ENCODE results near the gene TNNI3K.

The TNNI3K gene

DNA sequence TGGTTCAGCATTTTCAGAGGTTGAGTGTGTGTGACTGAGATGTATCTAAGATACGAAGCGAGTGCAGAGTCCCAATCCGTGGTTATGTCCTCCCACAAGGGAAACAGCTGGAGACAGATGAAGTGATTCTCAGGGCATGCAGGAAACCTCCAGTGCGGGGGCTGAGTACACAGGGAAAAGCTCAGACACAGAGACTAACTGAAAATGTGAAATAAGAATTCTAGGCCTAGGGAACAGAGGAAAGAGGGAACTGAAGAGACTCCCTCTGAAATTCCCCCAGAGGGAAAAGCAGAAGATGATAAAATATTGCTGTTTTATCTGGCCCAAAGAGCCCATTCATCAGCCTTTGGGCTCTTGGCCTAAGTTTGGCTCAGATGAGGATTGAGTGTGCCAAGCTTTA lies 160.4 kb downstream of the TNNI3K start:
- DNase-seq (ENCODE audit: low read depth) = peak; percentile 41

DNA sequence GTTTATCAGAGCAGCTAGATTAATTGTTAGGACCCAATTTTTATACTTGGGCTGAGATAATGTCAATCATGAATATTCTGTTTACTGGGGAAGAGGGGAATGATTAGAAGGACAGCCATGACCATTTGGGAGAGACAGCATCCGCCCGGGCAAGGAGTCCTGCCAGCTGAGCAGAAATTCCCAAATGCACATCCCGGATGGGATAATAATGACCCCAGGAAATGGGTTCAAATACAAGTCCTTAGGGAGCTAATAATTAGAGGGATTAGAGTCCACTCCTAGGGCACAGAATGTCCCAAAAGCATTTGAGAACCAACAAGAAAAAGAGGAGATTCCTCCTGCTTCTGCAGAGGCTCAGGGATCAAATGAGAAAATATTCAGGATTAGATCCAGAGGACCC lies 161.3 kb downstream of the TNNI3K start:
- DNase-seq (ENCODE audit: low read depth) = no peak

DNA sequence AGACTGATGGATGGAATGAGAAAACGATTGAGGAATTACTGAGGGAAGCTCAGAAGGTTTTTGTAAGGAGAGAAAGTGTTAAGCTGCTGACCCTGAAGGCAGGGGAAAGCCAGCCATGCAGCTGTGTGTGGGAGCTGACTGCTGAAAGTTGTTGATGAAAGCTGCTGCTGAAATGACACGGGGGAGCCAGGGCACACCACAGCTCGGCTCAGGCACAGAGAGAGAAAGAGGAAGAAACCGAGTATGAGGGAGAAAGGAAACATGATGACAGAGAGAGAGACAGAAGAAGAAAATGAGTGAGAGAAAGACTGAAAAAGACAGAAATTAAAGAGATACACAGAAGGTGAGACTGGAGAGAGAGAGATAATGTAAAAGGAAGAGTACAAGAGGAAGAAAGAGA lies 161.7 kb downstream of the TNNI3K start:
- DNase-seq (ENCODE audit: low read depth) = peak; percentile 20

DNA sequence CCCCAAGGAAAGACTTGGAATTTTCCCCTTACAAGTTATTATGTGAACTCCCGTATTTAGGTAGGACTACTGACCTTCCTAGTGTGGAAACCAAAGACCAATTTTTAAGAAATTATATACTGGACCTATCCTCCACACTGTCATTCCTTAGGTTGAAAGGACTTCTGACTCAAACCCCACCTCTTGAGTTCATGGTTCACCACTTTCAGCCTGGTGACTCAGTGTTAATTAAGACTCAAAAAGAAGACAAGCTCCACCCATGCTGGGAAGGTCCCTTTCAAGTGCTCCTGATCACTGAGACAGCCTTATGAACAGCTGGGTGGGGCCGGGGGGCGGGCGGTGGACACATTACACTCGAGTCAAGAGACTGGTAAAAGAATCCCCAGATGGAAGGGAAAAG lies 164.1 kb downstream of the TNNI3K start:
- DNase-seq (ENCODE audit: low read depth) = no peak

DNA sequence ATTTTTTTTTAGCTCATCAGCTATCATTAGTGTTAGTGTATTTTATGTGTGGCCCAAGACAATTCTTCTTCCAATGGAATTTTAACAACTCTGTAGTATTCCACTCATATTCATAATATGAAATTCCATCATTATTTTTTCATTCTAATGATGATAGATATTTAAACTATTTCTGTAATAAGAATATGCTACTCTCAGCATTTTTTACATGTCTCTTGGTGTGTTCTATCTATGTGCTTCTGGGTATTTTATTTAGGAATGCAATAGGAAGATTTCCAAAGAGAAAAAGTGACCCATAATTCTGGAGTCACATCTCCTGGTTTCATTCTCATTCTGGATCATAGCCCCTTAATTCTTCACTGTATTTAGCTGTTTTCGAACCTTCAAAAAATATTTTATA lies 167.7 kb downstream of the TNNI3K start:
- DNase-seq (ENCODE audit: low read depth) = no peak

DNA sequence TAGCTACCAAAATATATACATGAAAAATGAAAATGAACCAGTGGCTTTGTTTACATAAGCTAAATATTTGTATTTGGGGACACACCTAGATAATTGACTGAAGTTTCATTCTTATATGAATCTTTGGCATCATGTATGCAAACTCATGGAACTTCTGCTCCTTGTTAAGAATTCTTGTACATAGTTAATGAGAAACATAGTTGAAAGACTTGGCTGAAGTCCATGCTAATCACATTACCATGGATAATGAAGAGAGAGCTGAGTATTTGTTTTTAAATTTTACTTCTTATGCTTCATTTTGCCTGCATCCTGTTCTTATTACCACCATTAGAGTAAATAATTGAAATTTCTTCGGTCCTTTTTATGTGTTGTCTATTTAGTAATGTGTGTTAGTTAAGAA lies 168.4 kb downstream of the TNNI3K start:
- no peak for DNase-seq (ENCODE audit: low read depth)

DNA sequence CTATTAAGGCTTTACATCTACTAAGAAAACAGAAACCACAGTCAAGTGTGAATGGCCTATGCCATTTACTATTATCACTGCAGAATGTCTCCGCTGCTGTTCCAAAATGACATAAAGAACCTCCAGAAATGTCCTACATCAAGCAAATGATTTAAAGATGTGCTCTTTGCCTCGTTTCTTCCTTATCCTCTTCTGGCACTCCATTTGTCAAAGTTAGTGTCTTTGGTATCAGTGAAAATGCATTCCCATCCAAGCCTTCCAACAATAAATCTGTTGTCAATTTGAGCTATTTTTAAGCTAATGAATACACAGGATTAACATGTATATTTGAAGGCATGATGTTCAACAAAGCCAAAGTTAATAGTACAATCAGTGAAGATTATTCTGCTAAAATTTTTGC lies 171.6 kb downstream of the TNNI3K start:
- DNase-seq (ENCODE audit: low read depth) = no peak

DNA sequence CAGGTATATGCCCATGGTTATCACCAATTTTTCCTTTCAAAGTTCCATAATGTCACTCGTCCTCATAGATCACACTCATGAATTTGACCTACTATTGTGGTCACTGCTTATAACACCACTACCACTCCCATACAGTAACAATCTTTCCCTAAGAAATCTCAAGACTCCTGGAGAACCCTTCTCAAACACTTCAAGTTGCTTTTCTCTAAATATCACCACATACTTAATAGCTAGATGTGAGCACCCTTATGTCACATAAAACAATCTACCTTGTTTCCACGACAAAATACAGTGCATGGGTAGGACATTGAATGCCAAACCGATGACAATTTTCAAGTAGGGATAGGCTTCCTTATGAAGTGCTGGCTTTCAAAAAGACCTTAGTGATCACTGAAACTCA lies 172.7 kb downstream of the TNNI3K start:
- no peak for DNase-seq (ENCODE audit: low read depth)

DNA sequence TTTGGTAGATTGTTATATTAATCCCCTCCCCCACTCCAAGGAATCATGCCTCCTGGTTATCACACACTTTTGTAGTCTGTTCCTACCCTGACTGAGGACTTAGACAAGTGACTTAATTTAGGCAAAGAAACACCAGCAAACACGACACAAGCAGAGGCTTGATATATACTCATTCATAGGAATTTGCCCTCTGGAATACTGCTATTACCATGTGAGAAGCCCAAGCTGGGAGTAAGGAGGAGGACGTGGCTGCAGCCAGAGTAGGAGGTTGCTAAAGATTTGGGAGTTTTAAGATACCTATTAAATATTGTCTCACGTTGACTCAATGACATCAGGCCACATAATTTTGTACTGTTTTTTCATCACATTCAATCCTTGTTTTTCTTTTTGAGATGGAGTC lies 177.1 kb downstream of the TNNI3K start:
- DNase-seq (ENCODE audit: low read depth) = no peak

DNA sequence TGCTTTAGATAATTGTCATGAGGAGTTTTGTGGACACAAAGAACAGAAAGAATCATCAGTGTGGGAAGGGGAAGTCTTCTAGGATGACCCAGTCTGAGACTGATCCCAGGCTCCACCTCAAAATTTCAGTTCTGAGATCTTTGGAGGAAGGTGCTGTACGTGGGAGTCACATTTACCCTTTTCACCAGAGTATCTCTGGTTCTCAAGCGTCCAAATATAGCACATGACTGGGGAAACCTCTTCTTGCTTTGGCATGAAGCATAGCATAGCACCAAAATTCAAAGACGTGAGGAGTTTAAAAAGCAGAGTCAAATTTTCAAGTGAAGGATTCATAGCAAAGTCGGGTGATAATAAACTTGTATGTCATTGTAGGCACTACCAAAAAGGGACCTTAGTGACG lies 180.7 kb downstream of the TNNI3K start:
- no peak for DNase-seq (ENCODE audit: low read depth)

DNA sequence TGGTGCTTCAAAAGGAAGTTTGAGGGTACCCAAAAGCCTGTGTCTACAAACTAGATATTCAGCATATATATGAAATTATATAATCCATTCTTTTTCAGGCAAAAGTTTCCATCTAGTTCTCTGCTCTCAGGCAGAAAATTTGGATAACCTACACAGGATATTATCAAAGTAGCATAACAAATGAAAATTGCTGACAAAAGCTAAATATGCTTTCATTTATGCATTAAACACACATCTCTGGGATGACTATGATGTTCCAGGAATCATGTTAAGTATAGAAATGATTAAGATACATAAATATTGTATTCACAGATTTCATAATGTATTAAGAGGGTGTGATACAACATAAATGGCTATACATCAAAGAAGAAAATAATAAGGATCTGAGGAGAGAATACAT lies 184.4 kb downstream of the TNNI3K start:
- DNase-seq (ENCODE audit: low read depth) = no peak

DNA sequence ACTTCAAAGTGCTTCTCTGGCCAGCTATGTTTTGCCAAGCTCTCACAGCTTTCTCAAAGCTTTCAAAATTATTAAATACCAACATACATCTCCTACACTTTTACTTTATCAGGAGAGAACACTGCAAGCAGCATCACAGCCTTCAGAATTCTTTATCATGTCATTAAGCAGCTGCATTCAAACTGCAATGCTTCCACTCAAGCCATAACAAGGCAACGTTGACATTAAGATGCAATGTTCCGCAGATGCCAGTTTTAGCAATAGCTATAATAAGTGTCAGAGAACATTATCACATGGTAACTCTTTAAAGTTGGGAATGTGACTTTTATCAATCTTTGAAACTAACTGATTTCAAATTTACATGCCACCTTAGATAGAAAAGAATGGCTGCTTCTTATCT lies 185.3 kb downstream of the TNNI3K start:
- DNase-seq (ENCODE audit: low read depth) = no peak

DNA sequence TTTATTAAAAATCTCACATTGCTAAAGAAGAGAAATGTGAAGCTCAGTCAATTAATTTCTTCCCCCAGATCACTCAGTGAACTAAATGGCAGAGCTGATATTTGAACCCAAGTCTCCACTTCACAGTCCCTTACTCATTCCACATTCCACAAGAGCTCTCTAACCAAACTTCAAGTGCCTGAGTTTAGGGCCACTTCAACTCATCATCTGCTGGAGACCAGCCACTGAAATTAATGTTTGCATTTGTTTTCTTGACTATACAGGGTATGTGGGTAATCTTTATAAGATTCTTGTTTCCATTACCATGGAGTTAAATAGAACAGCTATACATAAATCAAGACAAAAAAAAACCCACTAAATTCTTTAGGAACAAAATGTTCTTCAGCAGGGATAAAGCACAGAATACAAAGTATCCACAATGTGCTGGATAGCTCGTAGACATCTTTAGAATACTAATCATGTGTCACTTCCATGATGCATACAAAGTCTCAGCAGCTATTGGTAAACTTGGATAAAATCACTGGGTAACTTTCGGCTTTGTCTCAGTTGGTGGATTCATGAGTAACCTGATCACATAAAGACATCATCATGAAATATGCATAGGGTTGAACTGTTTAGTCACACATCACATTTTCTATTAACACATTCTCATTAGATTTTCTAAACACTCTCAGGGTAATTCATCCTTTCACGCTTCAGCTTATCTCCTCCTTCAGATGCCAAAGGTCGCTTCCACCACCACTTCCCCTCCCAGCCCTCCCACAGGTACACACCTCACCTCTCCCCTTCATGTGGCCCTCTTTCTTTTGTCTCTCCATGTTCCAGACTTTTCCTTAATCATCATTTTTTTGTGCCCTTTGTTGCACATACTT lies 187.5 kb downstream of the TNNI3K start:
- peak; percentile 23 for DNase-seq (ENCODE audit: low read depth)

DNA sequence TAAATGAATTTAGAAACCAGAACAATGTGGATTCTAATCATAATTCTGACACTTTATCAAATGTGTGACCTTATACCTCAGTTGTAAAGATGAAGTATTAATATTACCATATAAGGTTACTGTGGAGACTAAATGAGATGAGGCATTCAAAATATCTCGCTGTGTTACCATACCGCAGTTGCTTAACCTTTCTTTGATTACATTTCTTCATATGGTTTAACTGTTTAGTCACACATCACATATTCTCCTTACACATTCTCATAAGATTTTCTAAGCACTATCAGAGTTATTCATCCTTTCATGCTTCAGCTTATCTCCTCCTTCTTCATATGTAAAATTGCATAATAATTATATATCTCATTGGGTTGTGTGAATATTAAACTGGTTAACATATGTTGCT lies 188.3 kb downstream of the TNNI3K start:
- DNase-seq (ENCODE audit: low read depth) = peak; percentile 51

DNA sequence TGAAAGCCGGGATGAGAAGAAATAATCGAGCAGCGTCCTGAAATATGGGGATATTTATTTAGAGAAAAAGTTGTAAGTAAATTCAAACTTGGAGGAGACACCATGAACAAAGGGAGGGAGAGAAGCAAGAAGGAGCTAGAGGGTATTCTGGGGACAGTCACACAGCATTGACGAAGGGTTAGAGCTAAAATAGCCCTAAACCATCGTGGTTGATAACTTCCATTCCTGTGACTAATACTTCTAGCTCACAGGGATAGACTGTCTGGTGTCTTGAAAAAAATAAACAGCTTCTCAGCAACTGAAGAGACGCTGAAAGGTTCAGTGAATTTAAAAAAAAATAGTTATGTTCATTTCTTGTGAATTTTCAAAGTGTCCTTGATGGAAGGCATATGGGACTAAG lies 190.5 kb downstream of the TNNI3K start:
- DNase-seq (ENCODE audit: low read depth) = no peak

DNA sequence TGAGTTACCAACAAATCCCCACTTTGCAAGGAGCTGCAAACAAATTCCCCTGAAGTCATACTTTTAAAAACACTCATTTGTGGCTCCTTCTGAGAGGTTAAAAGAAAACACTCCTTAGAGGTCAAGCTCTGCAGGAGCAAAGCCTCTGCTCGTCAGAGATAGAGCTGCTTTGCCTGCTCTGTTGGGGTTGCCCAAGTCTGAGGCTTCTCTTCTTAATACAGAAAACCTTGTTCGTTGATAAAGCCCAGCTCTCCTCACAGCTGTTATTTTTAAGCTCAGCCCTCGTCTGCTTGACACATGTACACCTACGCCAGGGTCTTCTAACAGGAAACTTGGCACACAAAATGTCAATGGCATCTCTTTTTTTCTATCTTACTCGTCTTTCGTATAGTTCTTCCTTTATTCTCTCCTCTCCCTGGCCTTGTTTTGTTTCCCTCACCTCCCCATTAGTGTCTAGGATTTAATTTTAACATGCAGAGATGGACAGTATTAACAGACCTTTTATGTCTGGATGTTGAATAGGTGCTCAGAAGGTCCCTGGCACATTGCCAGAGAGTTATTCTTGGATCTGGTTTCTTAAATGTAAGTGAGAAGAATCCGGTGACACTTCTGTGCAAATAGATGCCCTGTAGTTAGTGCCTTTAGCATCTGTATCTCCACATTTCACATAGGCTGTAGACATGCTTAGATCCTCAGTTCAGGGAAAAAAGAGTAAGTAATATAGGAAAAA lies 191.2 kb downstream of the TNNI3K start:
- peak; percentile 15 for DNase-seq (ENCODE audit: low read depth)

DNA sequence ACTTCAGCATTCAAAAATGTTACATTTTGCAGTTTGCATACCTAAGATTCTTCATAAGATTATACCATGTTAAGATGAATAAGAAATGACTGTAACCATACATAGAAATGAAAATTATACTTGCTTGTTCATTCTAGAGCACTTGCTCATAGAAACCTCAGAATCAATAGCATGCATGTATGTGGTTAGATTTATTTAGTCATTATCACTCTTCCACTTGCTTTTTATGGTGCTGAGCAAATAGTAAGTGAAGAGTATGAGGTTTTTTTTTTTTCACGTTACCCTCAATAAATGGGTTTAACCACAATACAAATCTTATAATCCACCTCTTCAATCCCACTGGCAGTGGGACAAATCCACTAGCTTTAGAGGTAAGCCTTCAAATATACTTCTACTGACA lies 192.5 kb downstream of the TNNI3K start:
- DNase-seq (ENCODE audit: low read depth) = peak; percentile 34

DNA sequence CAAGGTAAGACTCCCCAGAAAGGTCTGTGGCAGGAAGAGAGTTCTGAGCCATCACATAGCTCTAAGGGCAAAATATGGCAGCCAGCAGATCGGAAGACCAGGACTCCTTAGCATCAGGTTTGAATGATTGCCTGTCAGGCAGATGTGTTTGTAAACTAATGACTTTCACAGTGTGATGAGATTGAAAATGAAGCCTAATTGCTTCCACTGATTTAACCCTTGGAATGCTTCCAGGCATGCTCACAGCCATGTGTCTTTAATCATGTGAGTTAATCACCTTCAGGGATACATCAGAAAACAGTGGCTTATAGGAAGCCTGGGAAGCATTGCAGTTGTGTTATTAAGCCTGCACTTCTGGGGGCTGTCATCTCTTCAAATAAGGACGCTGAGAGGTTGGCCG lies 194.4 kb downstream of the TNNI3K start:
- DNase-seq (ENCODE audit: low read depth) = no peak

DNA sequence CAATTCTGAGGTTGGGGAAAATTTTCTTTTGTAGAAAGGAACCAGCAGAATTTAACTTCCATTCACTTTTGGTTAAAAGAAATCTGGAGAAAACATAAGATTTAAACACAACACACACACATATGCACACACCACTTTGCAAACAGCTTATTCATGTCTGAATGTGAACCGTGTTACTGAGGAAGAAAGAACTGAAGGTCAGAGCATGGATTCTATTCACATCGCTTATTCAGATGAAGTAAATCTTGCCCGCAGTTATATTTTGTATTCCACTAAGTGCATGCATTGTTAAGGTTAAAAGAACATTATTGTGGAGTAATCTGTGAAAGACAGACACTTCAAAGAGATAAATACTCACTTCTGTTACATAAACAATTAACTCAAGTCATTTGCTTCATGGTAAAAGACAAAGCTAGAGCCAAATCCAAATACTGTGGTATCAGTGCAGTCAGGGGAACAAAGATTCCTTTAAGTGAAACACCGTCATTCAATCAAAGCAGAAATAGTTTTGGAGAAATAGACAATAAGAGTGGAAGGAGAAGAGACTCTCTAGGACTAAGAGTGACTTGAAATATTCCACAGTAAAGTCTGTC lies 195.3 kb downstream of the TNNI3K start:
- DNase-seq (ENCODE audit: low read depth) = no peak

DNA sequence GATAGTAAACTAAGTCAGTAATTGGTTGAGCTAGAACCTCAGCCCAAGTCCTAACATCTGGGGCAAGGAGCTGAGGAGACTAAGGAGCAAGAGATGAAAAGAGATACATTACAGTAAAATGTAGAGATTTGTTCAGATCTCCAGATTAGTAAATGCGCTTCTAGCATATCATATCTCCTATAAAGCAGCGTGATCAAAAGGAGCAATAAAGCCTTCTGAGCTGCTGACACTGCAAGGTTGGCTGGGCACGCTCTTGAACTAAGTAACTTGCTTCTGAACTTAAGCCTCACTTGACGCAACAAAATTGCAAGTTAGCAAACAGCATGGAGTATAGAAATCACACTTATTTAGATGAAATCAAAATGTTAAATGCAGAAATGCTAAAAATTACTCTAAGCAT lies 196.3 kb downstream of the TNNI3K start:
- no peak for DNase-seq (ENCODE audit: low read depth)

DNA sequence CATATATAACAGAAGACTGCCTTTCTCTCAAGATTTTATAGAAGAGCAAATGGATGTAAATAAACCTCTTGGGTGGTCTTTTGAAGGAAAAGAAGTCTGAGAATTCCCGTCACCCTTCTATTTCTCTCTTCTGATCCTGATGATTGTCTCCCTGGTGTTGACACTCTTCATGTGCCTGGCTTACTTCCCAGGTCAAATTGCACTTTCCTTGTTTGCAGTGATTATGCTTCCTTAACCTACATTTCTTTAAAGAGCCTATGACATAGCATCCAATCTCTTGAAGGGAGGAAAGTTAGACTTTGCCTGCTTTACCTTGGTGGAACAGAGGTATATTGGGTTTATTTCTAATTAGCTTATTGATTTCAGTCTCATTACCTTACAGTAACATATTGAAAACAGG lies 197.1 kb downstream of the TNNI3K start:
- DNase-seq (ENCODE audit: low read depth) = no peak

DNA sequence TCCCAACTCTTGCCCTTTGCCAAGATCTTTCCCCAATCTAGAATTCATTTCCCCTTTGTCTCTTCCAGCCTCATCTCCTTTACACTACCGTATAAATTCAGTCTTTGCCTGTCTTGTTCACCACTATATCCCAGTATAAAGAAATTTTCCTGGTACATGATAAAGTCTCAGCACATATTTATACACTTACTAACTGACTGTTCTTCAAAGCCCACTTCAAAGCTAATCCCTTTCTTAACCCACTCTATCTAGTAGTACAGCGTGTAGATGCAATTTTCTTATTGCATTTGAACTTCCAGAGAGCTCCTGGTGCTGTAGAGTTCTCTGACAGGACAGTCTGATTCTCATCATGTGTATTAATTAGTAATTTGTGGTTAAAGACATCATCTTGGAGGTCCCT lies 199.1 kb downstream of the TNNI3K start:
- no peak for DNase-seq (ENCODE audit: low read depth)

DNA sequence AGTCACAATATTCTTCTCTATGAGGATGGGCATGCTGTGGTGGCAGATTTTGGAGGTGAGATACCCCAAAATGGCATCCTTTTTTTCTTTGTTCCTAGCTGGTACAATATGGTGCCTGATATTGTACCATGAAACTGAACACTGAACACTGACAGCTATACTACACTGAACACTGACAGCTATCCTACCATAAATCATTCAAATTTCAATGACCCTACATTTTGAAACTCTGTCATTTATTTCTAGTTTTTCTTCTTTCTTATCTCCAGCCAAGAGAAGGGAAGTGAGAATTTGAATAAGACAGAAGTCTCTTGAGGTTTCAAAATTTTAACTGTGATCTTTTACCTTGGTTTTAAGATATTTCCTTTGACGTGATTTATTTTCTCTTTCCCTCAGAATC lies 200.9 kb downstream of the TNNI3K start:
- no peak for DNase-seq (ENCODE audit: low read depth)
